HepG2 (cell line): ENCODE results near the gene CDC37. TPM values are rescaled to one million over a fixed set of nuclear protein-coding genes. Genes with fewer than 3 reads are reported as not detected.
A peak's percentile ranks its signal among the peaks of the same experiment; 100 is the strongest.

Experiments used
- ATF5 ChIP-seq: sonication (generic); formaldehyde crosslinking; IDR thresholded peaks from 2 replicates; pipeline ENCODE4 v1.4.0; 2020; ENCODE audit warnings: mild to moderate bottlenecking, low read depth, missing genetic modification reagents
- CREB1 ChIP-seq, 2 experiments: fragments of 450-650 bp in 1 of 2; IDR thresholded peaks; 2 replicates each; pipeline ENCODE4 v1.6.1; 2016 to 2017; ENCODE audit warnings: control low read depth in 1 of 2, mild to moderate bottlenecking in 1 of 2, missing compliant biosample characterization in 1 of 2, missing genetic modification characterization in 1 of 2
- DBP ChIP-seq: sonication (generic); formaldehyde crosslinking; IDR thresholded peaks from 2 replicates; pipeline ENCODE4 v1.4.0; 2020; ENCODE audit warnings: missing genetic modification reagents; ENCODE audit errors: not compliant biosample characterization
- FOXM1 ChIP-seq: sonication (generic); formaldehyde crosslinking; IDR thresholded peaks from 2 replicates; pipeline ENCODE4 v1.5.0; 2020; ENCODE audit warnings: missing genetic modification reagents
- GMEB2 ChIP-seq: IDR thresholded peaks from 2 replicates; pipeline ENCODE4 v1.6.1; 2016; ENCODE audit warnings: missing biosample characterization, missing genetic modification reagents, low read depth
- GZF1 ChIP-seq: sonication (generic); formaldehyde crosslinking; IDR thresholded peaks from 2 replicates; pipeline ENCODE4 v1.5.1; 2020; ENCODE audit warnings: mild to moderate bottlenecking, missing genetic modification reagents
- HBP1 ChIP-seq: IDR thresholded peaks from 2 replicates; pipeline ENCODE4 v1.6.1; 2016; ENCODE audit warnings: low read depth, control low read depth
- HNRNPH1 ChIP-seq: fragments of 200-400 bp; formaldehyde crosslinking; optimal IDR thresholded peaks from 2 replicates; pipeline ENCODE3; 2017; ENCODE audit warnings: mild to moderate bottlenecking, low read depth, low read length
- NFATC3 ChIP-seq: sonication (generic); formaldehyde crosslinking; IDR thresholded peaks from 2 replicates; pipeline ENCODE4 v1.5.1; 2020; ENCODE audit warnings: mild to moderate bottlenecking, missing genetic modification reagents
- NFIC ChIP-seq: IDR thresholded peaks from 2 replicates; pipeline ENCODE4 v1.6.1; 2012; ENCODE audit warnings: mild to moderate bottlenecking, low read length, inconsistent platforms
- NR2F1 ChIP-seq, 2 experiments: fragments of 450-650 bp in 1 of 2; formaldehyde crosslinking in 1 of 2; IDR thresholded peaks; 2 replicates each; pipeline versions ENCODE4 v1.5.0 to v1.6.1; 2016 to 2020; ENCODE audit warnings: mild to moderate bottlenecking in 1 of 2, missing compliant biosample characterization in 1 of 2, missing genetic modification reagents in 1 of 2, moderate library complexity in 1 of 2
- RARA ChIP-seq: IDR thresholded peaks from 2 replicates; pipeline ENCODE4 v1.6.1; 2016; ENCODE audit warnings: missing genetic modification reagents, missing compliant biosample characterization
- XRCC5 ChIP-seq: fragments of 200-400 bp; formaldehyde crosslinking; optimal IDR thresholded peaks from 2 replicates; pipeline ENCODE3; 2017; ENCODE audit warnings: mild to moderate bottlenecking, low read length
- ZBTB4 ChIP-seq: sonication (generic); formaldehyde crosslinking; IDR thresholded peaks from 2 replicates; pipeline ENCODE4 v1.4.0; 2020; ENCODE audit warnings: missing genetic modification reagents, mild to moderate bottlenecking, borderline replicate concordance
- ZNF101 ChIP-seq: sonication (generic); formaldehyde crosslinking; IDR thresholded peaks from 2 replicates; pipeline ENCODE4 v1.4.0; 2020; ENCODE audit warnings: mild to moderate bottlenecking, low read depth, missing genetic modification reagents, borderline replicate concordance
- ZNF282 ChIP-seq: fragments of 450-650 bp; IDR thresholded peaks from 2 replicates; pipeline ENCODE4 v1.6.1; 2018; ENCODE audit not compliant: partially characterized antibody
- ZNF326 ChIP-seq: sonication (generic); formaldehyde crosslinking; IDR thresholded peaks from 2 replicates; pipeline ENCODE4 v1.4.0; 2020; ENCODE audit warnings: missing genetic modification reagents, borderline replicate concordance
- ZNF382 ChIP-seq: sonication (generic); formaldehyde crosslinking; IDR thresholded peaks from 2 replicates; pipeline ENCODE4 v1.5.0; 2020; ENCODE audit warnings: missing genetic modification reagents, mild to moderate bottlenecking, borderline replicate concordance
- ZNF431 ChIP-seq: sonication (generic); formaldehyde crosslinking; IDR thresholded peaks from 2 replicates; pipeline ENCODE4 v1.9.0; 2022; ENCODE audit warnings: missing genetic modification reagents, low read depth, mild to moderate bottlenecking, borderline replicate concordance
- ZNF589 ChIP-seq: sonication (generic); formaldehyde crosslinking; conservative IDR thresholded peaks from 2 replicates; pipeline ENCODE4 v1.8.0; 2022; ENCODE audit warnings: mild to moderate bottlenecking, moderate library complexity, missing genetic modification reagents
- ZNF703 ChIP-seq: sonication (generic); formaldehyde crosslinking; IDR thresholded peaks from 2 replicates; pipeline ENCODE4 v1.5.1; 2020; ENCODE audit warnings: missing genetic modification reagents, mild to moderate bottlenecking, moderate library complexity, borderline replicate concordance
- polyA plus RNA-seq, 8 experiments: library from polyadenylated mRNA; depleted of rRNA in 3 of 8; stranded (reverse) in 7 of 8; unstranded in 1 of 8; fragments of >200 nt; fragmentation: Illumina TruSeq in 4 of 8; extraction: Trizol in 4 of 8; gene quantifications; 2 replicates each; pipeline versions ENCODE4 v1.2.1 to v1.2.3, GENCODE V29; 2011 to 2016; ENCODE audit warnings: low read depth in 4 of 8, missing spikeins in 1 of 8, mixed read lengths in 1 of 8; ENCODE audit not compliant: insufficient read depth in 1 of 8
- total RNA-seq, 5 experiments: library from RNA; depleted of rRNA; stranded (reverse); fragments of >200 nt; fragmentation: Illumina TruSeq; extraction: Trizol; gene quantifications; 2 replicates each; pipeline ENCODE4 v1.2.3, GENCODE V29; 2016; ENCODE audit warnings: low read depth in 1 of 5

The CDC37 gene
- total and polyA plus RNA-seq, 2 of the 13 experiments (the other 11 are each of a cell fraction or from before 2014, with no cell fraction given): 158 to 177 TPM

- no peak for TF ChIP-seq FOXM1
- TF ChIP-seq ZNF703 (CRISPR knock-in tag): no peak; the same call in 1 of the 2 replicates
- peak; percentile 89; the same call in 1 of the 2 replicates for TF ChIP-seq ZNF589 (CRISPR knock-in tag)
- TF ChIP-seq GZF1 (CRISPR knock-in tag): no peak
- TF ChIP-seq RARA (CRISPR knock-in tag): 0 out of 2 replicates have a peak, but pooled peaks have one; percentile 4
- no peak for TF ChIP-seq ZNF101 (CRISPR knock-in tag)
- TF ChIP-seq ATF5 (CRISPR knock-in tag): no peak
- TF ChIP-seq XRCC5: peak; percentile 93
- no peak for TF ChIP-seq NR2F1 (CRISPR knock-in tag; IDR thresholded peaks at IDR 0.05)
- TF ChIP-seq CREB1 (IDR thresholded peaks at IDR 0.05): peak; percentile 97
- peak; percentile 98 for TF ChIP-seq CREB1 (CRISPR knock-in tag; IDR thresholded peaks at IDR 0.05)
- TF ChIP-seq HNRNPH1: no peak
- no peak for TF ChIP-seq NFIC
- TF ChIP-seq DBP (CRISPR knock-in tag): no peak
- no peak for TF ChIP-seq ZNF431 (CRISPR knock-in tag)
- no peak for TF ChIP-seq ZNF382 (CRISPR knock-in tag)
- no peak for TF ChIP-seq ZNF282
- no peak for TF ChIP-seq NFATC3
- TF ChIP-seq HBP1 (CRISPR knock-in tag): no peak; the same call in 1 of the 2 replicates
- TF ChIP-seq ZBTB4 (CRISPR knock-in tag): 0 out of 2 replicates have a peak, but pooled peaks have one; percentile 60
- no peak for TF ChIP-seq GMEB2 (CRISPR knock-in tag)
- no peak for TF ChIP-seq ZNF326
Measured at GRCh38 chr19:10380313-10381102, 22.8 kb downstream of the CDC37 start, which contains the start of gene TYK2 (continued).
